Lower leg skin (tissue), 4 donors: ENCODE data around the gene DCST1. TPM values are rescaled to one million over a fixed set of nuclear protein-coding genes. Genes with fewer than 3 reads are reported as not detected.

ENCODE experiments used
- DNase-seq, 2 donors: peaks; one replicate each; pipeline ENCODE4 v3.0.0-alpha.2; 2019; ENCODE audit warnings: low spot score in 2 of 2
- H3K4me3 ChIP-seq: fragments of 200-600 bp; sonication (generic); 2 replicates; pipeline ENCODE4 v1.5.1; 2017; ENCODE audit warnings: mild to moderate bottlenecking, low read depth; ENCODE audit not compliant: poor library complexity, severe bottlenecking
- CTCF ChIP-seq, 3 donors: fragments of 450-650 bp; IDR thresholded peaks; one replicate each; pipeline ENCODE4 v1.5.1; 2016; ENCODE audit warnings: antibody characterized with exemption in 3 of 3, mild to moderate bottlenecking in 3 of 3, moderate library complexity in 2 of 3
- POLR2A ChIP-seq, 2 donors: fragments of 450-650 bp; IDR thresholded peaks; one replicate each; pipeline ENCODE4 v1.6.1; 2016 to 2017; ENCODE audit warnings: antibody characterized with exemption in 2 of 2, mild to moderate bottlenecking in 1 of 2, moderate library complexity in 1 of 2
- WGBS, 2 donors: methylation state at CpG; one replicate each; pipeline ENCODE4 v1.1.5; 2018; 5-methylcytosine and 5-hydroxymethylcytosine counted together
- intact Hi-C: fragments of 100-400 bp; cut with DNase I; formaldehyde crosslinking; loops from one replicate; pipeline ENCODE4 v1.15.0; 2023; ENCODE audit warnings: low total_unique reads
- total RNA-seq, 4 donors: library from RNA; depleted of rRNA; stranded (reverse); fragments of >200 nt; gene quantifications; one replicate each; pipeline ENCODE4 v1.1.0, GENCODE V29; 2016

The DCST1 gene
- total RNA-seq, 4 donors from 2014 or later, result 0.38 to 3.6 (median 0.87) TPM

- TF ChIP-seq CTCF (IDR thresholded peaks at IDR 0.05) (no peak), POLR2A (IDR thresholded peaks at IDR 0.05) (no peak)
- DNase-seq, result no peak
- H3K4me3 ChIP-seq, result no peak overlapping the region
- intact Hi-C loops, result loop anchor here (10.0 kb wide), 1 partner anchor 103 kb away; the partner anchor contains the start of gene PBXIP1
- 82 to 92% methylated on average over 7 to 9 of the region's 13 CpGs for WGBS, 2 donors
Measured at GRCh38 chr1:155057788-155058211, 24.2 kb downstream of the DCST1 start.

- no peak for DNase-seq
- WGBS, 2 donors, result 73 to 84% methylated on average over 8 of the region's 8 CpGs
Measured at GRCh38 chr1:155060736-155061135, 27.1 kb downstream of the DCST1 start.

GRCh38 chr1:155061381-155062150 lies 27.9 kb downstream of the DCST1 start:
- 38 to 42% methylated on average over 17 to 21 of the region's 21 CpGs for WGBS, 2 donors
- peak; percentile 82 to 97 for DNase-seq
- intact Hi-C loops, result no loop called here
- H3K4me3 ChIP-seq, result no peak overlapping the region
- no peak for TF ChIP-seq POLR2A (IDR thresholded peaks at IDR 0.05)
- peak in 1 of 3 donors; percentile 97 for TF ChIP-seq CTCF (IDR thresholded peaks at IDR 0.05)

More at GRCh38 chr1:155060736-155061135, 27.1 kb downstream of the DCST1 start:
- intact Hi-C loops, result no loop called here
- no peak overlapping the region for H3K4me3 ChIP-seq
- no peak for TF ChIP-seq CTCF (IDR thresholded peaks at IDR 0.05)

- no peak for DNase-seq
- 61 to 63% methylated on average over 14 to 26 of the region's 29 CpGs for WGBS, 2 donors
Measured at GRCh38 chr1:155062151-155062686, 28.6 kb downstream of the DCST1 start.

GRCh38 chr1:155062702-155063411 lies 29.2 kb downstream of the DCST1 start:
- peak in 1 of 2 donors; percentile 56 for DNase-seq
- peak in 1 of 3 donors; percentile 83 for TF ChIP-seq CTCF (IDR thresholded peaks at IDR 0.05)
- TF ChIP-seq POLR2A (IDR thresholded peaks at IDR 0.05), result no peak
- H3K4me3 ChIP-seq, result peak overlapping the region; percentile 46
- 3 to 19% methylated on average over 18 to 29 of the region's 46 CpGs for WGBS, 2 donors
- intact Hi-C loops, result no loop called here

More at GRCh38 chr1:155062151-155062686, 28.6 kb downstream of the DCST1 start:
- intact Hi-C loops, result no loop called here
- TF ChIP-seq CTCF (IDR thresholded peaks at IDR 0.05) (no peak), POLR2A (IDR thresholded peaks at IDR 0.05) (no peak)
- no peak overlapping the region for H3K4me3 ChIP-seq
